Measurements from ENCODE around the gene SLC30A9.
A peak's percentile ranks its signal among the peaks of the same experiment; 100 is the strongest.

The SLC30A9 gene

DNA sequence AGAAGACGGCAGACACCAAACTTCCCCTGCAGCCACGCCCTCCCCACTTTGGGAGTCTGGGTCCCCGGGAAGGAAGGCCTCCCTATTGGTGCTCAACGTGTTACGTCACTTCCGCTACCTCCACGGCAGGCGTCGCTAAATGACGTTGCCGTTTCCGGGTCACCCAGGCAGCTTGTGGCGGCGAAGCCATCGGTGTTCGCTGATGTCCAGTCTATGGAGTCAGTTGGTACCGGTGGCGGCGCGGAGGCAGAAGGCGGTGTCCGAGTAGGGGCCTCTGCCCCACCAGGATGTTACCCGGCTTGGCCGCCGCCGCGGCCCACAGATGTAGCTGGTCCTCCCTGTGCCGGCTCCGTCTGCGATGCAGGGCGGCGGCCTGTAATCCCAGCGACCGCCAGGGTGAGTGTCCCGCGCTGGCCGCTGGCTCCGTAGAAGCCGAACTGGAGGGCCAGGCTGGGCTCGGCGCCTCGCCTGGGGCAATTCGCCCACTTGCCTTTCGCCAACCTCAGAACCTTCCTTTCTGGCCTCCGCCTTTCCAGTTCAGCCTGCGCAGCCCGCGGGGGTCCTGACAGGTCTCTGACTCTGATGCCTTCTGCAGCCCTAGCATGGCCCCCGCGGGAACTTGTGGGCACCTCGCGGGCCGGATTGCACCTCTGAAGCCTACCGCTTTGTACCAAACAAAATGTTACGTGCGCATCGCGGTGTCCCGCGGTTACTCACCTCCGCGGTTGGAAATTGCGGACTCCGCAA, at the start of gene SLC30A9:
Gene SLC30A9 (plus strand): TSS at position 166 of the 747 bp plus-strand sequence. CDS start 122 bp downstream, at position 288.
- peak; percentile 76 for DNase-seq

DNA sequence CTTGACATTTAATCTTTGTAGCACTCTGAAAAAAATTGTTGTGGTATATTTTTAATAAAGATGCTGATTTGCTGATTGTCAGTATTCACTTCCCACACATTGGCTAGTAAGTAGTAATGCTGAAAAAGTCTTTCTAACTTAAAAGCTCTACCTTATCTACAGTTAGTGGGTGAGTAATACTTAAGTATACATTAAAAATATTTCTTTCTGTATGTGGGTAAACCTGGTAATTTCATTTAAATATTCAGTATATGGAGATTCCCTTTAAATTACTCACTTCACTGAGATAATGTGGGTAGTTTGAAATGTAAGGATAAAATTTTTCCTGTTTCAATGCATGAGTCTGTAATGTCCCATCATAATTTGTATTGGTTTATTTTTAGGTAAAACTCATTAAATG, 49.5 kb upstream of the SLC30A9 start:
- DNase-seq: no peak

DNA sequence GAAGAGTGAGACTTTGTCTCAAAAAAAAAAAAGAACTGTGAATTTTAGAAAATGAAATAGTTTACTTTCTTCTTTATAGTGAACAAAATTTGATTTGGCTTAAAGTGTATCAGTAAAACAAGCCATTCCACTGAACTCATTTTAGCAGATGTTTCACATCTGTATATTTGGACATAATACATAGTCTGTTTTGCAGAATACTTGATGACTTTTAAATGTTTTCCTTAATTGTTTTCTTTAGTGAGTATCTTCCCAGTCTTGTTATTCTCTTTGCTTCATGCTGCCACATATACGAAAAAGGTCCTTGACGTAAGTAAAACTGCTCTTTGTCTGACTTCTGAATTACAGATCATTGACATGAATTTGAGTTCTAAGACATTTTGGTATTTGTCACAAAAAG, 46.8 kb upstream of the SLC30A9 start:
- DNase-seq: no peak

DNA sequence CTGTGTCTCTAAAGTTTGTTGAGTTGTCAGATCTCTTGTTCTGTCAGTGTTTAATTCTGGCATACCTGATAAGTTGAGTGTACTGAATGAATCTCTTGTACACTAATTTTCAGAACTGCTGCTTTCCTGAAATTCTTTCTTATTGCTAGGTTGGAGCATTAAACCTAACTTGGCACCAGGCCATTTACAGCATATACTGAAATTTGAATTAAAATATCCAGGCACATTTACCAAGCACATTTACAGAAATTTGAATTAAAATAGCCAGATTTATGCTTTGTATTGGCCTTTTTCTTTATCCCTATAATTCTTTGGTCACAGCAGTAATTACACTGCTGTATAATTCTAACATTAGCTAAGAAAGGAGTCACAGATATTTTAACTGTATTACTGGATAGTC, 46.2 kb upstream of the SLC30A9 start:
- no peak for DNase-seq

DNA sequence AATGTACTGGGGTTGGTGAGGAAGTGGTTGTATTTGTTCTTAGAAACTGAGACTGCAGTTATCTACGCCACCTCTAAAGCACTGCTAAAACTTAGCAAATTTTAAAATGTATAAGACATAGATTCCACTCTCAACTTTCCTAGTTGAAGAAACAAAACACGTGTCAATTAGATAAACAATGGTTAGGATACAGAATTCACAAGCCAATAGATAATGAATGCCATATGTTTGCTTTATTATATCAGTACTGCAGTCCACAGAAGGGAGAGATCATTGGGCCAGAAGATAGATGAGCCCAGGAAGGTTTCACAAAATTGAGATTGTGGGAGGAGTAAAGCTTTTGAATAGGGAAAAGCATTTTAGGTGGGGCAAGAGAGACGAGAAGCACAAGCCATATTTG, 40.8 kb upstream of the SLC30A9 start:
- no peak for DNase-seq

DNA sequence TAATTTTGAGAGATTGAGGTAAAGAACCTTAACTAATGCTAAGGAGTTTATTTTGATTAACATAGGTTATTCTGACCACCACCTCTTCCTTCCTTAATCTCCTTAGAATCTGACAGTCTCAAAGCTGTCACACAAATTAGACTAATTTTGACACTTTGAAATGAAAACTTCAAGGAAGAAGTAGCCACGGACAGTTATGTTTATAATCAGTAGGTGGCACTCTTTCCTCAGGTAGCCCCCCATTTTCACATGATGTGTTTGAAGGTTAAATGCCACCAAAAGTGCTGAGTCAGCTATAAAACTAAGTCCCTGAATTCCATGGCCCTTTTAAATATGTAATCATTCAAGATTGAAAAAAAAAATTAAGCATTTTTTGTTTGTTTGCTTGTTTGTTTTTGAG, 32.7 kb upstream of the SLC30A9 start:
- DNase-seq: no peak

DNA sequence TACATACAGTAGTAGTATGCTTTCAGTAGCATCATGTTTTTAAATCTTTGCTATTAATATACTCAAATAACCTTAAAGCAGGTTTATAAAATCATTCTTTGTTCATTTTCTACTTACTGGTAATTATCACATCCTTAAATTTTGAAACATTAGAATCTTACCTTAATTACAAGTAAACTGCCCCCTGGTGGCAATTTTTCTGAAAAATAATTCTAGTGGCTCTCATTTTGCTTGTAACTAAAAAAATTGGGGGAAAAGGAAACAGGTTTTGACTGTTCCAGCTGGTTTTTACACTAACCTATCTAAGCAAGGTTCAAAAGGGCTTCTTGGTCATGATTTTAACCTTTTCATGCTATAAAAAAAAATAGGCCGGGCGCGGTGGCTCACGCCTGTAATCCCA, 27.2 kb upstream of the SLC30A9 start:
- no peak for DNase-seq

DNA sequence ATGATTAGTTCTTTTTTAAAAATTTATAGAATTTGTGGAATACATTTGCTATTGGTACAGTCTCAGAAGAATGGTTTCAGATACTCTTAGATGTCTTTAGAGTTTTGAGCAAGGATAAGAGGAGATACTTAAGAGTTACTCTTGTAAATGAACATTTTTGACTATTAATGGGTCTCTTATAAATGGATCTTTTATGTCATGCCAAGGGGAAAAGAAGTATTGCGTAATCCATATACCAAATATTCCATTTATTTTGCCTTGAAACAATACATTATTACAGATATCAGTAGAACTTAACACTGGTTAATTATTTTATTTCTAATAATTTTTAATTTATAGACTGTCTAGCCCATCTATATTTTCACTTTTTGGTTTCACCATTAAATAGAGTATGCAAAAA, 25.9 kb upstream of the SLC30A9 start:
- DNase-seq: no peak

DNA sequence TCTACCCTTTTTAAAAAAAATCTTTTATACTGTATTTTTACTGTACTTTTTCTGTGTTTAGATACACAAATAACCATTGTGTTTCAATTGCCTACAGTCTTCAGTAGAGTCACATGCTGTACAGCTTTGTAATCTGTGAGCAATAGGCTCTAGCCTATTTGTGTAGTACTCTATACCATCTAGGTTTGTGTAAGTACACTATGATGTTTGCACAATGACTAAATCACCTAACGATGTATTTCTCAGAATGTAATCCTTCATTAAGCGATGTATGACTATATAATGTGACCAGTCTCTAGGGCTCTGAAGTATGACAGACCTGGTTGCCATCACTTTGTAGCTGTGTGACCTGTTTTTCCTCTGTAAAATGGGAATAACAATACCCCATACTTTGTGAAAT, 22.9 kb upstream of the SLC30A9 start:
- no peak for DNase-seq

DNA sequence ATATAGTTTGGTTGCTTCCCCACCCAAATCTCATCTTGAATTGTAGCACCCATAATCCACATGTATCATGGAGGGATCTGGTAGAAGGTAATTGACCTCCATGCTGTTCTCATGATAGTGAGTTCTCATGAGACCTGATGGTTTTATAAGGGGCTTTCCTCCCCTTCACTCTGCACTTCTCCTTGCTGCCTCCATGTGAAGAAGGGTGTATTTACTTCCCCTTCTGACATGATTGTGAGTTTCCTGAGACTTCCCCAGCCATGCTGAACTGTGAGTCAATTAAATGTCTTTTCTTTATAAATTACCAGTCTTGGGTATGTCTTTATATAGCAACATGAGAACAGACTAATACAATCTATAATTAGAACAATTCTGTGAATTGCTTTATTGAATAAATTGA, 20.7 kb upstream of the SLC30A9 start:
- DNase-seq: no peak

DNA sequence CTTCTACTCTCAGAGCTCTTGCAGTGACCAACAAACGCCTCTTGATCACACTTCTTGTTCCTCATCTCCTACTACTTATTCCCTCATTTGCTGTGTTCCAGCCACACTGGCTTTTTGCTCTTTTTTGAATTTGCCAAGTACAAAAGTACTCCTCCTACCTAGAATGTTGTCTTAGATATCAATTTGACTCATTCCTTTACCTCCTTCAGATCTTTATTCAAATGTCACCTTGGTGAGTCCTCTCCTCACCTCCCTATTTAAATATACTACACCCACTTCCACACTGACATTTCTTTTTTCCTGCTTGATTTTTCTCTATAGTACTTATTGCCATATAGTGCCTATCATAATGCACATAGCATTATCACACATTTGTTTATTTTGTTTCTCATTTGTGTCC, 15.0 kb upstream of the SLC30A9 start:
- no peak for DNase-seq

DNA sequence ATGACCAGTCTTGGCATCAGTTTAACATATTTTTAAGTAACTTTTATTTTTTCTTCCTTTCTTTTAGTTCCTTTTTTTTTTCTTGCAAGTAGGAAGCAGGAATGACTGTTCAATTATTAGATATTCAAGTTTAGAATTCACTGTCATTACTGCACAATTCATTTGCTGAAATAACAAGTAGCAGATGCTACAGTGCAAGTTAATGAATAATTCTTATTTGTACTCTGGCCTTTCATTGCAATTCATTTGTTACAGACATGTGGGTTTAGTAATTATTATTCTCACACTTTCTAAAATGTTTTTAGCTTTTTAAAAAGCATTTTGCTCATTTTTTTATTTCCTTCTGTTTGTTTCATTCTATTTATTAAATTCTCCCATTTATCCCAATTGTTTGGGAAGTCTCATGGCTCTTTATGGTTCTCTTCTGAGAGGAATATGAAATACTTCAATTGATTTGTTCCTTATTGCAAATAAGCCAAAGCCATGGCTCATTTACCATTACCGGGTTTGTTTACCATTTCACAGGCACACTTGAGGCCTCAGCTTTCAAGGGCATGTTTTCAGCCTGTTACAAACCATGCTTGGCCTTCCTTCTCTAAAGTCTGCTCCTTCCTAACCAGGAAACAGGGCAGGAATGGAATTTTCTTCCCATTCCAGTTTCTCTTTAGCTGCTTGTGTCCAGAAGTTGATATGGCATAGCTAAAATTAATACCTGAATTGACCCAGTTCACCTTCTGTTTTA, 13.4 kb upstream of the SLC30A9 start:
- no peak for DNase-seq

DNA sequence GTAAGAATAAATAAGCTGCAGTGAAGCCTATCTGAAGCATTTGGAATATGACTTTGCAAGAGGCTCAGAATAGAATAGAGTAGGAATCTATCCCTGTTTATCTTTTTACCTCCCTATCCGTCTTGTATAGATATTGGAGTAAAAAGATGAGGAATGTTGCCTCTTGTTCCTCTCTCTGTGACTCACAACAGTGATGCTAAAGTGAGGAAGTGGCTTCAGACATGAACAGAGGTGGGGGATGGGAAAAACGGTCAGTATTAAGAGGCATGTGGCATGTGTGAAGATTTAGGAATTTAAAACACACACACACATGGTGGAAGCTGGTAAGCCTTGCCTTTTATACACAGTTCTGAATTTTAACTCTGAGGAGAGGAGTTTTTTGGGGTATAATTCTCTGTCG, 12.6 kb upstream of the SLC30A9 start:
- DNase-seq: no peak

DNA sequence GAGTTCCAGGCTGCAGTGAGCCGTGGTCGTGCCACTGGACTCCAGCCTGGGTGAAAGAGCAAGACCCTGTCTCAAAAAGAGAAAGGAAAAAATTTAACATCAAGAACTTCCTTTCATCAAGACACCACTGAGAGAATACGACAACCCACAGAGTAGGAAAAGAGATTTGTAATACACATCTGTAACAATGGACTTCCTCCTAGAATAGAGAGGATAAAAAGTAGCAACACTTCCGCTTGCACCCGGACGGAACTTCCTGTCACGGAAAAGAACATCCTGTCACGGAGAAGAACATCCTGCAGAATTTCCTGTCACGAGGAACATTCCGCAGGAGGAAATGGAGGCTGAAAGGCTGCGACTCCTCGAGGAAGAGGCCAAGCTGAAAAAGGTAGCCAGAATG, 8.9 kb upstream of the SLC30A9 start, which contains the start of gene DCAF4L1:
Gene DCAF4L1 (plus strand): TSS at position 301 of the 400 bp plus-strand sequence. CDS start 37 bp downstream, at position 338.
- no peak for DNase-seq

DNA sequence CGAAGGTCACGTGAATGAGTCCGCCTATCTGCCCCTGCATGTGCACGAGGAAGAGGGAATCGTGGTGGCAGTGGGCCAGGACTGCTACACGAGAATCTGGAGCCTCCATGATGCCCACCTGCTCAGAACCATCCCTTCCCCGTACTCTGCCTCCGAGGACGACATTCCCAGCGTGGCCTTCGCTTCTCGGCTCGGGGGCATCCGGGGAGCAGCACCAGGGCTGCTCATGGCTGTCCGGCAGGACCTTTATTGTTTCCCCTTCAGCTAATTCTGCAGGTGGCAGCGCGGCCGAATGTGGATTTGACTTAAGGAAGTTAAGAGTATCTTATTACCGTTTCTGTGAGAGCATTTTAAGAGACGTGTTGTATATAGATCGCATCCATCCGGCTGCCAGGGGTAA, 7.6 kb upstream of the SLC30A9 start:
- DNase-seq: no peak

DNA sequence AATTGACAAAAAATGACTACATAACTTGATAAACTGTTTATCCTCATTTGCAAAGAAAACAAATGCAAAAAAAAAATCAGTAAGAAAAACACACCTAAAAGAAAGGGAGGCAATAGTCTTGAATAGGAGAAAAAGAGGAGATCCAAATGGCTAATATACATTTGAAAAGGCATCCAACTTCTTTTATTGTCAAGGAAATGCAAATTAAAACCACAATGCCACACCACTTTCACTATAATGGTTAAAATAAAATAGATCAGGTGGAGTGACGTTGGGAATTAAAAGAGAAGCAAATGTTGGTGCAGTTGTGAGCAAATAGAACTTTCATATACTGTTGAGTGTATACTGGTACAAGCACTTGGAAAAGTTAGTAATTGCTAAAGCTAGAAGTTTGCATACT, 5.2 kb upstream of the SLC30A9 start:
- no peak for DNase-seq

DNA sequence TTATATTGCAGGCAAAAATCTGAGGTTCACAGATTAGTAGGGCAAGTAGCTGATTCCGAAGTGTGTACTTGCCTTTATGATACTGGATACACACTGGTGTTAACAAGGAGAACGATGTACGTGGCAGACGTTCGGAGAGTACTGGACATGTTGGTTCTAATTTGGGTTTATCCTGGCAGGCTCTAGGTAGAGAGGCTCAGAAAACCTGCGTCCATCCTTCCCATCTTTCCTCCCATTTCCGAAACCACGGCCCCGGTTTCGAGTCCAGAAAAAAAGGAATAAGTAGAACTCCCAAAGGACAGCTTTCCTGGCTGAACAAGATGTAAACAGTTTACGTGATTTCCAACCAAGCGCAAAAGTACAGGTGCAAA, 351 bp upstream of the SLC30A9 start:
- DNase-seq: no peak

DNA sequence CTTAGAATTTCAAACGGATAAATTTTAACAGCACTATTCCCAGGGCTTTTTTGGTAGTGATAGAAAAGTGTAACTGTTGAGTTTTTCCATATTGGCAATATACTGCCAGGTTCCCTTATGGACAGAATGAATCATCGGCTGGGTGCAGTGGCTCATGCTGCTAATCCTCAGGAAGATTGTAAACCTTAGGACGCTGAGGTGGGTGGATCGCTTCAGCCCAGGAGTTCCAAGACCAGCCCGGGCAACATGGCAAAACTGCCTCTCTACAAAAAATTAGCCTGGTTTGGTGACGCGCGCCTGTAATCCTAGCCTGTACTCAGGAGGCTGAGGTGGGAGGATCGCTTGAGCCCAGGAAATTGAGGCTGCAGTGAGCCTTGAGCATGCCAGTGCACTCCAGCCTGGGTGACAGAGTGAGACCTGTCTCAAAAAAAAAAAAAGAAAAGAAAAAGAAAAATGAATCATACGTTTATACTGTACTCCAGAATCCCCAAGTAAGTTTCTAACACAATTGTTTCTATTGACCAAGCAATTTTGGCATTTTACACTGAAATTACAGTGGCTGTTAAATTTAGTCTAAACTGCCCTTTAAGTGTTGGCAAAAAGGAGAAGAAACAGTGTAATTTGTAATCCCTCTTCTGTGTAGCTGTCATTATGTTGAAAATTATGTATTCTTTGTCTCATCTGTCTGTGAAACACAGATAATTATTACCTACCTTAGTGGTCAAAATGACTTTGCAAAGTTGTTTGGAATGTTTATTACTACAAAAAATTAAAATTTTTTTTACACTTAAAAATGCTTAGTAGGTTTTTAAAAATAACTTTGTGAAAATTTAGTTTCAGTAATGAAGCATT, 1.8 kb downstream of the SLC30A9 start:
- no peak for DNase-seq

DNA sequence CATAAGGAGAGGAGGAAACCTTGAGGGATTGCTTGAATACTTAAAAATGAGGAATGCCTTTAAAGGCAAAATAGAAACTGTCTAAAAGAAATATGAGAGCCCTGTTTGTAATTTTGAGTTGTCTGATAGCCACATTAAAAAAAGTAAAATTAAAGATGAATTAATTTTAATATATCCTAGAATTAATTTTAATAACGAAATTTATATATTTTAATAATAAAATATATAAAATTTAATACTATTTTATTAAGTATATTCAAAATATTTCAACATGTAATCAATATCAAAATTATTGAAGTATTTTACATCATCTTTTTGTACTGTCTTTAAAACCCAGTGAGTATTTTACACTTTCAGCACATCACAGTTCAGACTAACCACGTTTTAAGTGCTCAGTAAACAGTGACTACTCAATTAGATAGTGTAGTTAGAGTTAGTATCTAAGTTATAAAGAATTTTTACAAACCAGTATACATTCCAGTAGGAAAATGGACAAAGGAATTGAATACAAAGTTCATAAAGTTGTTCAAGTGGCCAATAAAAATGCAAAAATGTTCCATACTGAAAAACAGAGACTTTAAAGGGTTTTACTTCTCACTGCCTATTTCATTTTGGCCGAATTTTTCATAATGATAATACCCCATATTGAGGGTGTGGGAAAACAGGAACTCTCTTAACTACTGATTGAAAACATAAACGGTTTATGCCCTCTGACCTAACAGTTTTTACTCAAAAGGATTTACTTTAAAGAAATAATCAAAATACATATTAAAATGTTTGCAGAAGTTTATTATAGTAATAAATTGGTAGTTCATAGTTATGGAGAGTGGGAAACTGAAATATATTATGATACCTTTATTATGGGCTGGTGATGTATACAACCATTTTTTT, 2.9 kb downstream of the SLC30A9 start:
- no peak for DNase-seq

DNA sequence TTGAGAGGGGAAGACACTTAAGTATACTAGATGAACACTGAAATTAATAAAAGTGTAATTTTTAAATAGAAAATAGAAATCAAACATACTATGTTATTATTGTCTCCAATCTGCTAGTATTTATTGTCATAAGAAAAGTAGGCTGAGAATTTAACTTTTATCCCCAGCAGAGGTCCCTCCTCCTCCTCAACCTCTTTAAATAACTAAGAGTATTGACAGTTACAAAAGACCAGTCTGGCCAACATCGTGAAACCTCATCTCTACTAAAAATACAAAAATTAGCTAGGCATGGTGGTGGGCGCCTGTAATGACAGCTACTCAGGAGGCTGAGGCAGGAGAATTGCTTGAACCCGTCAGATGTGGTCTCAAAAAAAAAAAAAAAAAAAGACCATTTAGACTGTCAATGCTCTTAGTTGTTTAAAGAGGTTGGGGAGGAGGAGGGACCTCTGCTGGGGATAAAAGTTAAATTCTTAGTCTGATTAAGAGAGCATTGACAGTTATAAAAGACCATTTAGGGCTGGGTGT, 4.2 kb downstream of the SLC30A9 start:
- DNase-seq: no peak

DNA sequence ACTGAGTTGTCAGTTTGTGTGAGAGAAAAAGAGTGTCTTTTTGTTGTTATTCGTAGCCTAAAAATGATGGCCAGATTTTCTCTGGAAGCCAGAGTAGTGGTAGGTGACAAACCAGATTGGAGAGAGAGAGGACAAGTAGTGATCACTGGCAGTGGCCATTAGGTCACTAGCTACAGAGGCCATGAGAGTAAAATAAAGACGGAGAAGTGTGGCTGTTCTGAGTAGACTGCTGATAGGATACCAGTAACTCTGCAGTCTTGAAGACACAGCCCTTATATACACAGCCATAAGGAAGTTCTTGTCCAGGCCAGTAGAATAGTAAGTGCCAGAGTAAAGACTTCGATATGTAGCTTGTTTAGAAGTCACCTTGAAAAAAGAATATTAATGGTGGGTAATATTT, 7.7 kb downstream of the SLC30A9 start:
- no peak for DNase-seq

DNA sequence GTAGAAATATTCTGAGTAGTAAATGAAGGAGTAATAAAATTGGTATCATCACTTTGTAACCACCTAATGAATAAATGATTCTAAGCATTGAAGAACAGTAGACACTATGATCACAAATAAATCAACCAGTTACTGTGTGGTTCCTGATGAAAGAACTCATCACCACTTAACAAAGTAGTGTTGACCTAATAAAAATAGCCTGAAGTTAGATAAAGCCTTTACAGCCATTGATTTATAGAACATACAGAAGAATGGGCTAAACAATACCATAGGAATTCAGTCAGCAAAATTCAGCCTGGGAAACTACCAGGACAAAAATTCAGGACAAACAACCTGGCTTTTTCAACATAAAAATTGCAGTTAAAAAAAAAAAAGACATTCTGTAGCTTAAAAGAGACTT, 9.0 kb downstream of the SLC30A9 start:
- no peak for DNase-seq
